Measurements from ENCODE around the gene PLBD2.
A peak's percentile ranks its signal among the peaks of the same experiment; 100 is the strongest.
"Not testable (repeated sequence)": the region's sequence is repeated elsewhere in the genome, so short reads cannot be mapped to it uniquely, and the experiment has no call there.

Gene PLBD2

GRCh38 chr12:113354192-113354591, 4.2 kb upstream of the PLBD2 start:
- not testable (repeated sequence) for H3K27ac Mint-ChIP-seq, H3K9me3 Mint-ChIP-seq, ATAC-seq, H3K4me1 Mint-ChIP-seq, DNase-seq, H3K4me3 Mint-ChIP-seq
- H3K27me3 Mint-ChIP-seq, result peaks cover 15% of the 10 kb centered on the region

- Mint-ChIP-seq H3K9me3 (no peaks in the 10 kb centered on the region), H3K4me3 (peak overlapping the region; percentile 88 to 93), H3K27ac (peak overlapping the region; percentile 30 to 97), H3K4me1 (peaks cover 30% of the 10 kb centered on the region), H3K27me3 (no peaks in the 10 kb centered on the region)
- DNase-seq (peak in 1 of 2 donors; percentile 31), ATAC-seq (no peak)
Measured at GRCh38 chr12:113359133-113359938, 949 bp downstream of the PLBD2 start.

GRCh38 chr12:113359939-113360748, 1.8 kb downstream of the PLBD2 start:
- DNase-seq (no peak), ATAC-seq (no peak)
- Mint-ChIP-seq H3K4me3 (peak overlapping the region; percentile 9 to 93), H3K9me3 (no peaks in the 10 kb centered on the region), H3K4me1 (peaks cover 30% of the 10 kb centered on the region), H3K27me3 (no peaks in the 10 kb centered on the region), H3K27ac (peak overlapping the region in 1 of 2 donors; percentile 7)

- H3K27ac Mint-ChIP-seq, result no peak overlapping the region
- no peaks in the 10 kb centered on the region for H3K27me3 Mint-ChIP-seq
- H3K4me1 Mint-ChIP-seq, result peaks cover 30% of the 10 kb centered on the region
- DNase-seq (no peak), ATAC-seq (no peak)
- no peak overlapping the region for H3K4me3 Mint-ChIP-seq
- H3K9me3 Mint-ChIP-seq, result no peaks in the 10 kb centered on the region
Measured at GRCh38 chr12:113361574-113362370, 3.4 kb downstream of the PLBD2 start.

GRCh38 chr12:113364698-113365097, 6.3 kb downstream of the PLBD2 start:
- Mint-ChIP-seq H3K9me3 (no peaks in the 10 kb centered on the region), H3K4me1 (peaks cover 22% of the 10 kb centered on the region), H3K4me3 (no peak overlapping the region), H3K27me3 (no peaks in the 10 kb centered on the region), H3K27ac (no peak overlapping the region)
- ATAC-seq, result no peak
- DNase-seq, result no peak

- no peaks in the 10 kb centered on the region for H3K27me3 Mint-ChIP-seq
- no peaks in the 10 kb centered on the region for H3K9me3 Mint-ChIP-seq
- ATAC-seq, result no peak
- H3K27ac Mint-ChIP-seq, result peak overlapping the region in 1 of 2 donors; percentile 15
- DNase-seq, result no peak
- H3K4me3 Mint-ChIP-seq, result no peak overlapping the region
- peaks cover 10% of the 10 kb centered on the region for H3K4me1 Mint-ChIP-seq
Measured at GRCh38 chr12:113365639-113366395, 7.4 kb downstream of the PLBD2 start.

- Mint-ChIP-seq H3K27ac (peak overlapping the region in 1 of 2 donors; percentile 38), H3K9me3 (no peaks in the 10 kb centered on the region), H3K4me1 (peaks cover 6% of the 10 kb centered on the region), H3K4me3 (no peak overlapping the region), H3K27me3 (no peaks in the 10 kb centered on the region)
- DNase-seq, result no peak
- no peak for ATAC-seq
Measured at GRCh38 chr12:113366827-113367226, 8.4 kb downstream of the PLBD2 start.

GRCh38 chr12:113368331-113368730, 9.9 kb downstream of the PLBD2 start:
- no peaks in the 10 kb centered on the region for H3K4me1 Mint-ChIP-seq
- no peaks in the 10 kb centered on the region for H3K9me3 Mint-ChIP-seq
- no peak overlapping the region for H3K4me3 Mint-ChIP-seq
- no peak for DNase-seq
- no peak for ATAC-seq
- H3K27ac Mint-ChIP-seq, result peak overlapping the region; percentile 3 to 56
- H3K27me3 Mint-ChIP-seq, result no peaks in the 10 kb centered on the region

GRCh38 chr12:113369391-113369985, 11.1 kb downstream of the PLBD2 start:
- H3K4me1 Mint-ChIP-seq, result no peaks in the 10 kb centered on the region
- H3K9me3 Mint-ChIP-seq, result no peaks in the 10 kb centered on the region
- no peaks in the 10 kb centered on the region for H3K27me3 Mint-ChIP-seq
- ATAC-seq (no peak), DNase-seq (no peak)
- H3K27ac Mint-ChIP-seq, result no peak overlapping the region
- H3K4me3 Mint-ChIP-seq, result no peak overlapping the region

- H3K4me3 Mint-ChIP-seq, result no peak overlapping the region
Measured at GRCh38 chr12:113370923-113371682, 12.7 kb downstream of the PLBD2 start.

GRCh38 chr12:113371808-113372207, 13.4 kb downstream of the PLBD2 start:
- no peak for DNase-seq
- Mint-ChIP-seq H3K4me3 (no peak overlapping the region), H3K27me3 (no peaks in the 10 kb centered on the region), H3K27ac (no peak overlapping the region), H3K9me3 (no peaks in the 10 kb centered on the region), H3K4me1 (no peaks in the 10 kb centered on the region)
- ATAC-seq, result no peak

More at GRCh38 chr12:113370923-113371682, 12.7 kb downstream of the PLBD2 start:
- no peak for DNase-seq
- H3K27me3 Mint-ChIP-seq, result no peaks in the 10 kb centered on the region
- H3K27ac Mint-ChIP-seq, result peak overlapping the region in 1 of 2 donors; percentile 4
- no peaks in the 10 kb centered on the region for H3K9me3 Mint-ChIP-seq
- ATAC-seq, result no peak
- H3K4me1 Mint-ChIP-seq, result no peaks in the 10 kb centered on the region

GRCh38 chr12:113372371-113372770, 14.0 kb downstream of the PLBD2 start:
- H3K27ac Mint-ChIP-seq, result no peak overlapping the region
- H3K4me1 Mint-ChIP-seq, result no peaks in the 10 kb centered on the region
- no peak overlapping the region for H3K4me3 Mint-ChIP-seq
- ATAC-seq (no peak), DNase-seq (no peak)
- H3K27me3 Mint-ChIP-seq, result no peaks in the 10 kb centered on the region
- H3K9me3 Mint-ChIP-seq, result no peaks in the 10 kb centered on the region

- no peaks in the 10 kb centered on the region for H3K27me3 Mint-ChIP-seq
- H3K9me3 Mint-ChIP-seq, result no peaks in the 10 kb centered on the region
- ATAC-seq (no peak), DNase-seq (no peak)
- no peak overlapping the region for H3K27ac Mint-ChIP-seq
- H3K4me1 Mint-ChIP-seq, result no peaks in the 10 kb centered on the region
- no peak overlapping the region for H3K4me3 Mint-ChIP-seq
Measured at GRCh38 chr12:113373440-113373839, 15.1 kb downstream of the PLBD2 start.

- ATAC-seq (no peak), DNase-seq (no peak)
- no peaks in the 10 kb centered on the region for H3K4me1 Mint-ChIP-seq
- H3K9me3 Mint-ChIP-seq, result no peaks in the 10 kb centered on the region
- no peak overlapping the region for H3K4me3 Mint-ChIP-seq
- no peaks in the 10 kb centered on the region for H3K27me3 Mint-ChIP-seq
- peak overlapping the region in 1 of 2 donors; percentile 72 for H3K27ac Mint-ChIP-seq
Measured at GRCh38 chr12:113373969-113374368, 15.6 kb downstream of the PLBD2 start.
